HepG2 (cell line): ENCODE measurements around the gene RIMOC1. TPM values are rescaled to one million over a fixed set of nuclear protein-coding genes. Genes with fewer than 3 reads are reported as not detected.

Experiments used
- ATAC-seq: fragments of 200-7000 bp; cut with Tn5 transposase; 3 replicates; pipeline ENCODE4 v1.9.1; 2020; ENCODE audit warnings: mild to moderate bottlenecking, moderate library complexity
- BruUV-seq: library from RNA; stranded (reverse); fragments of 400-500 nt; replicated peaks from 2 replicates; lab custom pipeline; 2021; lab: Mats Ljungman, UMichigan
- CTCF ChIA-PET: fragments of 300-600 bp; formaldehyde crosslinking; extraction: SDS; loops from one replicate; lab custom pipeline; 2021; ENCODE audit warnings: low total read pairs, inconsistent platforms, low intra/inter-chr PET ratio; lab: Yijun Ruan, JAX
- POLR2A ChIA-PET: fragments of 350-600 bp; sonication (Branson Sonifier 250); formaldehyde crosslinking; loops from one replicate; lab custom pipeline; 2020; ENCODE audit warnings: antibody characterized with exemption, inconsistent platforms; lab: Yijun Ruan, JAX
- DNase-seq: peaks from one replicate; pipeline ENCODE4 v3.0.0-alpha.2; 2015; ENCODE audit warnings: low spot score
- FAIRE-seq: peaks from 3 replicates; lab custom pipeline; 2011; peaks lifted over from hg19 to GRCh38; lab: Jason Lieb, UNC
- H2AFZ ChIP-seq: one replicate; pipeline ENCODE4 v1.6.1; 2011; ENCODE audit warnings: low read length, inconsistent platforms
- H3K27ac ChIP-seq: fragments of 300-600 bp; 3 replicates; pipeline ENCODE4 v1.8.0; 2011; ENCODE audit warnings: mixed run types, mild to moderate bottlenecking, mixed read lengths, low read length, inconsistent platforms; ENCODE audit not compliant: insufficient read depth; ENCODE audit errors: extremely low read length
- H3K27me3 ChIP-seq, 2 experiments: fragments of 200-600 bp in 1 of 2; 2 replicates in 1 of 2; 3 replicates in 1 of 2; pipeline versions ENCODE4 v1.6.0 to v1.8.0; 2011; ENCODE audit warnings: low read length in 2 of 2, mild to moderate bottlenecking in 2 of 2, moderate library complexity in 2 of 2, inconsistent platforms in 1 of 2; ENCODE audit not compliant: insufficient read depth in 2 of 2, control insufficient read depth in 1 of 2
- H3K36me3 ChIP-seq, 2 experiments: fragments of 200-600 bp in 1 of 2; replicated peaks in 1 of 2; 2 replicates in 1 of 2; 3 replicates in 1 of 2; pipeline versions ENCODE4 v1.5.1 to v1.8.0; 2011; ENCODE audit warnings: low read length in 2 of 2, inconsistent platforms in 1 of 2; ENCODE audit not compliant: insufficient read depth in 2 of 2, control insufficient read depth in 1 of 2
- H3K4me1 ChIP-seq: 2 replicates; pipeline ENCODE4 v1.5.1; 2012; ENCODE audit warnings: low read length, inconsistent platforms; ENCODE audit not compliant: insufficient read depth
- H3K4me2 ChIP-seq: 2 replicates; pipeline ENCODE4 v1.6.0; 2011; ENCODE audit warnings: low read depth, low read length, inconsistent platforms
- H3K4me3 ChIP-seq, 3 experiments: fragments of 200-600 bp in 1 of 3; sonication (generic), shearing (Covaris generic) in 1 of 3; replicated peaks in 1 of 3; 2 replicates each; pipeline ENCODE4 v1.5.1; 2011 to 2016; ENCODE audit warnings: low read length in 3 of 3, inconsistent platforms in 2 of 3, low read depth in 2 of 3, mild to moderate bottlenecking in 2 of 3, control low read depth in 1 of 3, mixed read lengths in 1 of 3; ENCODE audit not compliant: insufficient read depth in 1 of 3
- H3K79me2 ChIP-seq: one replicate; pipeline ENCODE4 v1.6.1; 2011; ENCODE audit warnings: low read length, inconsistent platforms; ENCODE audit not compliant: insufficient read depth
- H3K9ac ChIP-seq: 2 replicates; pipeline ENCODE4 v1.6.0; 2011; ENCODE audit warnings: mild to moderate bottlenecking, low read depth, low read length, inconsistent platforms; ENCODE audit not compliant: insufficient read depth
- H3K9me3 ChIP-seq: 2 replicates; pipeline ENCODE4 v1.5.1; 2012; ENCODE audit warnings: mild to moderate bottlenecking, low read length
- H4K20me1 ChIP-seq: 2 replicates; pipeline ENCODE4 v1.6.0; 2011; ENCODE audit warnings: inconsistent platforms, mild to moderate bottlenecking, low read length, moderate library complexity; ENCODE audit not compliant: insufficient read depth
- AGO1 ChIP-seq: fragments of 200-400 bp; formaldehyde crosslinking; IDR thresholded peaks from 2 replicates; pipeline ENCODE4 v1.6.1; 2017; ENCODE audit warnings: mild to moderate bottlenecking, low read depth, low read length, moderate library complexity; ENCODE audit not compliant: poor library complexity, severe bottlenecking
- BRD4 ChIP-seq: sonication (generic); formaldehyde crosslinking; IDR thresholded peaks from 2 replicates; pipeline ENCODE4 v1.4.0; 2020; ENCODE audit warnings: missing genetic modification reagents
- MTA1 ChIP-seq: sonication (generic); formaldehyde crosslinking; IDR thresholded peaks from 2 replicates; pipeline ENCODE4 v1.4.0; 2020; ENCODE audit warnings: missing genetic modification reagents, mild to moderate bottlenecking, borderline replicate concordance
- POGZ ChIP-seq: sonication (generic); formaldehyde crosslinking; IDR thresholded peaks from 2 replicates; pipeline ENCODE4 v1.4.0; 2020; ENCODE audit warnings: mild to moderate bottlenecking, missing genetic modification reagents
- POLR2G ChIP-seq: fragments of 200-400 bp; formaldehyde crosslinking; IDR thresholded peaks from 2 replicates; pipeline ENCODE4 v1.6.1; 2018; ENCODE audit warnings: mild to moderate bottlenecking, low read depth, low read length, moderate library complexity
- SP5 ChIP-seq: IDR thresholded peaks from 2 replicates; pipeline ENCODE4 v1.6.1; 2016; ENCODE audit warnings: low read depth, borderline replicate concordance
- TFDP2 ChIP-seq: sonication (generic); formaldehyde crosslinking; IDR thresholded peaks from 2 replicates; pipeline ENCODE4 v1.4.0; 2020; ENCODE audit warnings: missing genetic modification reagents
- ZNF205 ChIP-seq: IDR thresholded peaks from 2 replicates; pipeline ENCODE4 v1.6.1; 2018; ENCODE audit warnings: missing biosample characterization, missing genetic modification reagents
- ZNF224 ChIP-seq: sonication (generic); formaldehyde crosslinking; IDR thresholded peaks from 2 replicates; pipeline ENCODE4 v1.5.0; 2020; ENCODE audit warnings: mild to moderate bottlenecking, missing genetic modification reagents
- ZNF282 ChIP-seq: fragments of 450-650 bp; IDR thresholded peaks from 2 replicates; pipeline ENCODE4 v1.6.1; 2018; ENCODE audit not compliant: partially characterized antibody
- ZNF317 ChIP-seq: sonication (generic); formaldehyde crosslinking; IDR thresholded peaks from 2 replicates; pipeline ENCODE4 v1.5.0; 2020; ENCODE audit warnings: mild to moderate bottlenecking, missing genetic modification reagents
- ZNF331 ChIP-seq: sonication (generic); formaldehyde crosslinking; IDR thresholded peaks from 2 replicates; pipeline ENCODE4 v1.4.0; 2020; ENCODE audit warnings: missing genetic modification reagents
- ZNF430 ChIP-seq: sonication (generic); formaldehyde crosslinking; IDR thresholded peaks from 2 replicates; pipeline ENCODE4 v1.9.0; 2021; ENCODE audit warnings: mild to moderate bottlenecking, missing genetic modification reagents
- ZNF556 ChIP-seq: sonication (generic); formaldehyde crosslinking; IDR thresholded peaks from 2 replicates; pipeline ENCODE4 v1.4.0; 2020; ENCODE audit warnings: mild to moderate bottlenecking, missing genetic modification reagents, borderline replicate concordance
- WGBS: methylation state at CpG from one replicate; pipeline ENCODE4 v1.1.6; 2017; ENCODE audit warnings: low lambda C conversion rate; 5-methylcytosine and 5-hydroxymethylcytosine counted together
- in situ Hi-C: cut with HindIII; loops from 2 replicates; pipeline ENCODE4 v1.10.0; 2017; ENCODE audit warnings: low pct_unique_long_range_greater_than_20kb; ENCODE audit not compliant: extremely low pct_ligation_motif_present
- intact Hi-C: fragments of 100-400 bp; cut with micrococcal nuclease; formaldehyde crosslinking; loops from one replicate; pipeline ENCODE4 v1.10.0; 2022; ENCODE audit not compliant: unreplicated experiment
- polyA plus RNA-seq, 8 experiments: library from polyadenylated mRNA; depleted of rRNA in 3 of 8; stranded (reverse) in 7 of 8; unstranded in 1 of 8; fragments of >200 nt; fragmentation: Illumina TruSeq in 4 of 8; extraction: Trizol in 4 of 8; gene quantifications; 2 replicates each; pipeline versions ENCODE4 v1.2.1 to v1.2.3, GENCODE V29; 2011 to 2016; ENCODE audit warnings: low read depth in 4 of 8, missing spikeins in 1 of 8, mixed read lengths in 1 of 8; ENCODE audit not compliant: insufficient read depth in 1 of 8
- total RNA-seq, 5 experiments: library from RNA; depleted of rRNA; stranded (reverse); fragments of >200 nt; fragmentation: Illumina TruSeq; extraction: Trizol; gene quantifications; 2 replicates each; pipeline ENCODE4 v1.2.3, GENCODE V29; 2016; ENCODE audit warnings: low read depth in 1 of 5
- TF ChIP-seq, protein P1 (sequence below): sonication (generic); formaldehyde crosslinking; IDR thresholded peaks from 2 replicates; pipeline ENCODE4 v1.5.0; 2020; ENCODE audit warnings: missing genetic modification reagents
- TF ChIP-seq, protein P2 (sequence below): IDR thresholded peaks from 2 replicates; pipeline ENCODE4 v1.6.1; 2016; ENCODE audit warnings: mild to moderate bottlenecking

Gene RIMOC1
- total and polyA plus RNA-seq, 2 of the 13 experiments (the other 11 are each of a cell fraction or from before 2014, with no cell fraction given) = 16.3 to 16.9 TPM

- intact Hi-C loops (no loop called here), in situ Hi-C loops (loop anchor here (25.0 kb wide), 2 partner anchors 715 to 890 kb away; partner anchors contain the start of gene CCDC152)
- Histone ChIP-seq H3K9ac (no peak overlapping the region), H2AFZ (no peak overlapping the region), H3K27ac (no peak overlapping the region), H3K4me1 (peaks cover 11% of the 10 kb centered on the region), H4K20me1 (no peaks in the 10 kb centered on the region), H3K4me2 (no peak overlapping the region), H3K9me3 (no peaks in the 10 kb centered on the region), H3K4me3 (no peak overlapping the region), H3K79me2 (no peaks in the 10 kb centered on the region), H3K27me3 (peaks cover 0 to 8% of the 10 kb centered on the region in 2 experiments; a peak in 2 of 5 replicates), H3K36me3 (no peaks in the 10 kb centered on the region)
- ATAC-seq (no peak), FAIRE-seq (no peak), DNase-seq (no peak)
- 96% methylated on average over 2 of the region's 2 CpGs for WGBS
- TF ChIP-seq SP5 (CRISPR knock-in tag) (no peak), MTA1 (CRISPR knock-in tag) (no peak), ZNF331 (CRISPR knock-in tag) (no peak), ZNF224 (CRISPR knock-in tag) (no peak), ZNF205 (CRISPR knock-in tag) (no peak), ZNF556 (CRISPR knock-in tag) (no peak), TFDP2 (CRISPR knock-in tag) (no peak), AGO1 (no peak), ZNF430 (no peak), POLR2G (no peak), POGZ (CRISPR knock-in tag) (no peak), BRD4 (CRISPR knock-in tag) (no peak), ZNF282 (no peak), ZNF317 (CRISPR knock-in tag) (no peak)
- TF ChIP-seq, protein P1, sequence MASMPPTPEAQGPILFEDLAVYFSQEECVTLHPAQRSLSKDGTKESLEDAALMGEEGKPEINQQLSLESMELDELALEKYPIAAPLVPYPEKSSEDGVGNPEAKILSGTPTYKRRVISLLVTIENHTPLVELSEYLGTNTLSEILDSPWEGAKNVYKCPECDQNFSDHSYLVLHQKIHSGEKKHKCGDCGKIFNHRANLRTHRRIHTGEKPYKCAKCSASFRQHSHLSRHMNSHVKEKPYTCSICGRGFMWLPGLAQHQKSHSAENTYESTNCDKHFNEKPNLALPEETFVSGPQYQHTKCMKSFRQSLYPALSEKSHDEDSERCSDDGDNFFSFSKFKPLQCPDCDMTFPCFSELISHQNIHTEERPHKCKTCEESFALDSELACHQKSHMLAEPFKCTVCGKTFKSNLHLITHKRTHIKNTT (CRISPR knock-in tag) = no peak
- TF ChIP-seq, protein P2, sequence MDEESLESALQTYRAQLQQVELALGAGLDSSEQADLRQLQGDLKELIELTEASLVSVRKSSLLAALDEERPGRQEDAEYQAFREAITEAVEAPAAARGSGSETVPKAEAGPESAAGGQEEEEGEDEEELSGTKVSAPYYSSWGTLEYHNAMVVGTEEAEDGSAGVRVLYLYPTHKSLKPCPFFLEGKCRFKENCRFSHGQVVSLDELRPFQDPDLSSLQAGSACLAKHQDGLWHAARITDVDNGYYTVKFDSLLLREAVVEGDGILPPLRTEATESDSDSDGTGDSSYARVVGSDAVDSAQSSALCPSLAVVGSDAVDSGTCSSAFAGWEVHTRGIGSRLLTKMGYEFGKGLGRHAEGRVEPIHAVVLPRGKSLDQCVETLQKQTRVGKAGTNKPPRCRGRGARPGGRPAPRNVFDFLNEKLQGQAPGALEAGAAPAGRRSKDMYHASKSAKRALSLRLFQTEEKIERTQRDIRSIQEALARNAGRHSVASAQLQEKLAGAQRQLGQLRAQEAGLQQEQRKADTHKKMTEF (CRISPR knock-in tag) = no peak
- CTCF ChIA-PET = no interaction called here
- POLR2A ChIA-PET = no interaction called here
- no TSS peak for BruUV-seq
Observed at GRCh38 chr5:41871852-41872251, 32.3 kb upstream of the RIMOC1 start.
